CD4-positive, alpha-beta memory T cell (primary cell): ENCODE data around the gene MKS1. TPM values are rescaled to one million over a fixed set of nuclear protein-coding genes. Genes with fewer than 3 reads are reported as not detected.

Source experiments
- CTCF ChIA-PET: fragments of 350-600 bp; sonication (Branson Sonifier 250); formaldehyde crosslinking; loops from one replicate; lab custom pipeline; 2021; ENCODE audit warnings: inconsistent platforms; ENCODE audit not compliant: partially characterized antibody; lab: Charles Lee
- POLR2A ChIA-PET: fragments of 350-600 bp; sonication (Branson Sonifier 250); formaldehyde crosslinking; loops from one replicate; lab custom pipeline; 2021; ENCODE audit not compliant: partially characterized antibody; lab: Charles Lee
- DNase-seq, 5 donors: peaks; one replicate each; pipeline versions ENCODE4 v3.0.0 to v3.0.0-alpha.2; 2020 to 2022; ENCODE audit warnings: mixed read lengths in 1 of 5
- H3K27ac ChIP-seq: one replicate; pipeline ENCODE4 v1.7.0; 2013; ENCODE audit warnings: low read depth, low read length
- H3K27me3 ChIP-seq: 2 replicates; pipeline ENCODE4 v1.7.0; 2013; ENCODE audit warnings: mild to moderate bottlenecking, low read length, moderate library complexity; ENCODE audit not compliant: insufficient read depth
- H3K36me3 ChIP-seq: 2 replicates; pipeline ENCODE4 v1.7.0; 2013; ENCODE audit warnings: mild to moderate bottlenecking, low read length, moderate library complexity; ENCODE audit not compliant: insufficient read depth
- H3K4me1 ChIP-seq: 2 replicates; pipeline ENCODE4 v1.7.0; 2013; ENCODE audit warnings: mild to moderate bottlenecking, low read length, moderate library complexity; ENCODE audit not compliant: insufficient read depth
- H3K4me3 ChIP-seq, 2 donors: one replicate each; pipeline ENCODE4 v1.7.0; 2013; ENCODE audit warnings: low read length in 2 of 2, mild to moderate bottlenecking in 1 of 2
- H3K9me3 ChIP-seq, 2 donors: one replicate each; pipeline ENCODE4 v1.7.0; 2013; ENCODE audit warnings: low read length in 2 of 2, control low read depth in 1 of 2; ENCODE audit not compliant: control insufficient read depth in 1 of 2
- H3K27ac Mint-ChIP-seq, 7 donors: one replicate each; pipeline ENCODE4 v1.8.0; 2020 to 2021; ENCODE audit warnings: mixed read lengths in 7 of 7, mild to moderate bottlenecking in 6 of 7, inconsistent platforms in 3 of 7, moderate library complexity in 3 of 7
- H3K27me3 Mint-ChIP-seq, 2 donors: one replicate each; pipeline ENCODE4 v1.8.0; 2020 to 2021; ENCODE audit warnings: mixed read lengths in 2 of 2
- H3K36me3 Mint-ChIP-seq, 2 donors: one replicate each; pipeline ENCODE4 v1.8.0; 2020 to 2021; ENCODE audit warnings: mixed read lengths in 2 of 2, inconsistent platforms in 1 of 2, mild to moderate bottlenecking in 1 of 2
- H3K4me1 Mint-ChIP-seq, 4 donors: one replicate each; pipeline ENCODE4 v1.8.0; 2020 to 2021; ENCODE audit warnings: mixed read lengths in 4 of 4, mild to moderate bottlenecking in 1 of 4
- H3K4me3 Mint-ChIP-seq, 8 donors: one replicate each; pipeline ENCODE4 v1.8.0; 2020 to 2021; ENCODE audit warnings: mixed read lengths in 8 of 8, mild to moderate bottlenecking in 7 of 8, moderate library complexity in 6 of 8, inconsistent platforms in 3 of 8
- H3K9me3 Mint-ChIP-seq, 8 donors: one replicate each; pipeline ENCODE4 v1.8.0; 2020 to 2021; ENCODE audit warnings: mixed read lengths in 8 of 8, mild to moderate bottlenecking in 5 of 8, inconsistent platforms in 3 of 8, moderate library complexity in 1 of 8
- intact Hi-C: fragments of 100-400 bp; cut with micrococcal nuclease; formaldehyde crosslinking; loops from one replicate; pipeline ENCODE4 v1.15.1; 2023
- polyA plus RNA-seq, 2 donors: library from polyadenylated mRNA; unstranded; fragments of 300-500 nt; fragmentation: Illumina TruSeq; gene quantifications; one replicate each; pipeline ENCODE4 v1.2.3, GENCODE V29; 2021
- total RNA-seq, 2 experiments: library from RNA; stranded (reverse); gene quantifications; one replicate each; pipeline ENCODE4 v1.2.3, GENCODE V29; 2021

Gene MKS1
- total and polyA plus RNA-seq, 4 experiments from 2014 or later = 12.1 to 29.4 (median 20.7) TPM

- H3K4me1 ChIP-seq = peaks cover 47% of the 10 kb centered on the region
- peak overlapping the region in 6 of 7 donors; percentile 15 to 92 (median 89) for H3K27ac Mint-ChIP-seq
- no peaks in the 10 kb centered on the region for H3K9me3 ChIP-seq
- ChIA-PET CTCF (interaction anchor here (0.7 to 5.0 kb wide), 34 partner anchors 8 to 929 kb away, joined by 3 to 191 read pairs (median 4); partner anchors contain the start of genes MKS1 and SRSF1), POLR2A (interaction anchor here (0.6 to 5.4 kb wide), 6 partner anchors 10 to 343 kb away, joined by 3 to 151 read pairs (median 4); partner anchors contain the start of genes MTMR4 and SRSF1)
- peaks cover under 1% of the 10 kb centered on the region in 2 donors for H3K27me3 Mint-ChIP-seq
- H3K4me3 ChIP-seq = no peak overlapping the region
- peaks cover 0 to 2% (median 0%) of the 10 kb centered on the region in 8 donors for H3K9me3 Mint-ChIP-seq
- H3K27ac ChIP-seq = no peak overlapping the region
- H3K27me3 ChIP-seq = no peaks in the 10 kb centered on the region
- H3K4me1 Mint-ChIP-seq = peaks cover 40 to 50% (median 44%) of the 10 kb centered on the region in 4 donors
- intact Hi-C loops = loop anchor here (1.0 to 2.0 kb wide), 5 partner anchors 20 to 280 kb away; partner anchors contain the start of gene SRSF1
- DNase-seq = peak; percentile 62 to 72 (median 66)
- peak overlapping the region; percentile 16 to 69 (median 51) for H3K4me3 Mint-ChIP-seq
- no peaks in the 10 kb centered on the region for H3K36me3 Mint-ChIP-seq
- H3K36me3 ChIP-seq = no peaks in the 10 kb centered on the region
Observed at GRCh38 chr17:58172369-58173071, 46.5 kb downstream of the MKS1 start.

GRCh38 chr17:58170622-58171021 is 48.4 kb downstream of the MKS1 start:
- no peaks in the 10 kb centered on the region for H3K9me3 ChIP-seq
- peak overlapping the region; percentile 46 for H3K27ac ChIP-seq
- H3K4me1 ChIP-seq = peaks cover 57% of the 10 kb centered on the region
- peak in 3 of 5 donors; percentile 14 to 21 (median 14) for DNase-seq
- ChIA-PET CTCF (interaction anchor here (0.8 to 5.0 kb wide), 18 partner anchors 12 to 312 kb away, joined by 3 to 191 read pairs (median 4); partner anchors contain the start of gene SRSF1), POLR2A (interaction anchor here (1.0 to 5.4 kb wide), 13 partner anchors 10 to 174 kb away, joined by 3 to 151 read pairs (median 5); partner anchors contain the start of gene SRSF1)
- no peaks in the 10 kb centered on the region for H3K36me3 ChIP-seq
- H3K27ac Mint-ChIP-seq = peak overlapping the region; percentile 76 to 95 (median 94)
- H3K4me3 Mint-ChIP-seq = peak overlapping the region in 7 of 8 donors; percentile 47 to 83 (median 62)
- no peaks in the 10 kb centered on the region for H3K27me3 Mint-ChIP-seq
- H3K4me1 Mint-ChIP-seq = peaks cover 54 to 69% (median 57%) of the 10 kb centered on the region in 4 donors
- no peaks in the 10 kb centered on the region for H3K27me3 ChIP-seq
- peaks cover 0 to 2% (median 0%) of the 10 kb centered on the region in 8 donors for H3K9me3 Mint-ChIP-seq
- no peaks in the 10 kb centered on the region for H3K36me3 Mint-ChIP-seq
- intact Hi-C loops = no loop called here
- peak overlapping the region; percentile 1 to 2 for H3K4me3 ChIP-seq

GRCh38 chr17:58166682-58167081 is 52.4 kb downstream of the MKS1 start, which contains the start of gene OR4D2:
Gene OR4D2, plus strand, starts transcription at chr17:58166982. Its CDS starts 2,674 bp downstream, at chr17:58169656.
- POLR2A ChIA-PET = interaction anchor here (3.5 kb wide), 1 partner anchor 10 kb away, joined by 14 read pairs; no protein-coding TSS in a partner anchor
- peak within 1 kb of the TSS in 4 of 7 donors; percentile 63 to 87 (median 76) for H3K27ac Mint-ChIP-seq

GRCh38 chr17:58165981-58166380 is 53.1 kb downstream of the MKS1 start:
- Mint-ChIP-seq H3K4me1 (peaks cover 41 to 72% (median 50%) of the 10 kb centered on the region in 4 donors), H3K27me3 (no peaks in the 10 kb centered on the region), H3K9me3 (peaks cover 0 to 4% (median 0%) of the 10 kb centered on the region in 8 donors), H3K27ac (no peak overlapping the region), H3K36me3 (no peaks in the 10 kb centered on the region), H3K4me3 (no peak overlapping the region)
- Histone ChIP-seq H3K4me3 (no peak overlapping the region), H3K36me3 (no peaks in the 10 kb centered on the region), H3K9me3 (no peaks in the 10 kb centered on the region), H3K27ac (no peak overlapping the region), H3K4me1 (peaks cover 40% of the 10 kb centered on the region), H3K27me3 (no peaks in the 10 kb centered on the region)
- CTCF ChIA-PET = interaction anchor here (1.5 to 2.5 kb wide), 2 partner anchors 44 to 51 kb away, joined by 3 to 11 read pairs; no protein-coding TSS in a partner anchor
- DNase-seq = peak in 3 of 5 donors; percentile 8 to 22 (median 20)
- intact Hi-C loops = no loop called here
- POLR2A ChIA-PET = interaction anchor here (2.4 to 3.5 kb wide), 2 partner anchors 10 to 13 kb away, joined by 14 to 21 read pairs; no protein-coding TSS in a partner anchor

More at GRCh38 chr17:58166682-58167081, 52.4 kb downstream of the MKS1 start, which contains the start of gene OR4D2:
- Histone ChIP-seq H3K27ac (no peak within 1 kb of the TSS), H3K4me3 (no peak within 1 kb of the TSS), H3K9me3 (no peaks in the 10 kb centered on the region), H3K27me3 (no peaks in the 10 kb centered on the region), H3K4me1 (peaks cover 47% of the 10 kb centered on the region), H3K36me3 (no peaks in the 10 kb centered on the region)
- Mint-ChIP-seq H3K36me3 (no peaks in the 10 kb centered on the region), H3K4me1 (peaks cover 47 to 79% (median 55%) of the 10 kb centered on the region in 4 donors), H3K9me3 (peaks cover 0 to 4% (median 0%) of the 10 kb centered on the region in 8 donors), H3K4me3 (peak within 1 kb of the TSS in 3 of 8 donors; percentile 12 to 41 (median 27)), H3K27me3 (no peaks in the 10 kb centered on the region)
- DNase-seq = no peak
- CTCF ChIA-PET = interaction anchor here (1.2 to 2.5 kb wide), 2 partner anchors 44 to 54 kb away, joined by 3 to 11 read pairs; no protein-coding TSS in a partner anchor
- intact Hi-C loops = no loop called here

- Histone ChIP-seq H3K36me3 (no peaks in the 10 kb centered on the region), H3K27me3 (no peaks in the 10 kb centered on the region), H3K27ac (no peak overlapping the region), H3K4me1 (peaks cover 20% of the 10 kb centered on the region), H3K9me3 (no peaks in the 10 kb centered on the region), H3K4me3 (no peak overlapping the region)
- Mint-ChIP-seq H3K27ac (no peak overlapping the region), H3K27me3 (no peaks in the 10 kb centered on the region), H3K4me3 (no peak overlapping the region), H3K4me1 (peaks cover 32 to 68% (median 37%) of the 10 kb centered on the region in 4 donors), H3K9me3 (peaks cover 0 to 4% (median 3%) of the 10 kb centered on the region in 8 donors), H3K36me3 (peaks cover 5 to 7% of the 10 kb centered on the region in 2 donors)
- no peak for DNase-seq
- intact Hi-C loops = no loop called here
- CTCF ChIA-PET = interaction anchor here (1.0 to 1.3 kb wide), 3 partner anchors 11 to 161 kb away, joined by 3 to 5 read pairs (median 3); no protein-coding TSS in a partner anchor
- POLR2A ChIA-PET = interaction anchor here (1.2 to 2.0 kb wide), 2 partner anchors 9 to 11 kb away, joined by 3 to 4 read pairs; no protein-coding TSS in a partner anchor
Observed at GRCh38 chr17:58161566-58161965, 57.5 kb downstream of the MKS1 start.

GRCh38 chr17:58158181-58158580 is 60.9 kb downstream of the MKS1 start:
- POLR2A ChIA-PET = interaction anchor here (1.9 to 8.9 kb wide), 3 partner anchors 11 to 36 kb away, joined by 5 to 151 read pairs (median 8); no protein-coding TSS in a partner anchor
- intact Hi-C loops = loop anchor here (5.0 to 10.0 kb wide), 2 partner anchors 76 to 153 kb away; partner anchors contain the start of genes DYNLL2 and SRSF1
- peak overlapping the region in 7 of 8 donors; percentile 9 to 69 (median 52) for H3K4me3 Mint-ChIP-seq
- peaks cover 38 to 72% (median 57%) of the 10 kb centered on the region in 4 donors for H3K4me1 Mint-ChIP-seq
- H3K27ac Mint-ChIP-seq = peak overlapping the region in 2 of 7 donors; percentile 90 to 97
- Histone ChIP-seq H3K36me3 (no peaks in the 10 kb centered on the region), H3K27me3 (no peaks in the 10 kb centered on the region), H3K4me1 (peaks cover 53% of the 10 kb centered on the region), H3K27ac (no peak overlapping the region), H3K4me3 (no peak overlapping the region), H3K9me3 (no peaks in the 10 kb centered on the region)
- no peak for DNase-seq
- H3K9me3 Mint-ChIP-seq = peaks cover 0 to 16% (median 4%) of the 10 kb centered on the region in 8 donors
- H3K27me3 Mint-ChIP-seq = no peaks in the 10 kb centered on the region
- CTCF ChIA-PET = interaction anchor here (0.9 to 6.2 kb wide), 4 partner anchors 12 to 36 kb away, joined by 3 to 105 read pairs (median 10); no protein-coding TSS in a partner anchor
- H3K36me3 Mint-ChIP-seq = peaks cover 7 to 13% of the 10 kb centered on the region in 2 donors
